Endothelial cell of umbilical vein (primary cell): ENCODE measurements around the gene EFNA2. TPM values are rescaled to one million over a fixed set of nuclear protein-coding genes. Genes with fewer than 3 reads are reported as not detected.

ENCODE experiments used
- BruUV-seq: library from RNA; stranded (reverse); fragments of 400-500 nt; replicated peaks from 2 replicates; lab custom pipeline; 2021; lab: Mats Ljungman, UMichigan
- CTCF ChIA-PET: fragments of 300-600, 350-600 bp; sonication (Branson Sonifier 250); formaldehyde crosslinking; loops from one replicate; lab custom pipeline; 2021; ENCODE audit warnings: antibody characterized with exemption, inconsistent platforms; lab: Charles Lee
- POLR2A ChIA-PET: fragments of 300-600, 350-600 bp; sonication (Branson Sonifier 250); formaldehyde crosslinking; loops from one replicate; lab custom pipeline; 2021; ENCODE audit warnings: antibody characterized with exemption, inconsistent platforms; lab: Charles Lee
- DNase-seq: peaks from one replicate; pipeline ENCODE4 v3.0.0-alpha.2; 2011; ENCODE audit warnings: low read depth, low spot score
- FAIRE-seq: peaks from 2 replicates; lab custom pipeline; 2011; peaks lifted over from hg19 to GRCh38; lab: Jason Lieb, UNC
- H2AFZ ChIP-seq: 2 replicates; pipeline ENCODE4 v1.6.0; 2012; ENCODE audit warnings: low read depth, low read length, control low read depth, inconsistent platforms
- H3K27ac ChIP-seq: 2 replicates; pipeline ENCODE4 v1.5.1; 2011; ENCODE audit warnings: low read depth, mild to moderate bottlenecking, control low read depth, low read length, moderate library complexity; ENCODE audit not compliant: insufficient read depth
- H3K27me3 ChIP-seq, 2 experiments: 2 replicates each; pipeline versions ENCODE4 v1.6.0 to v1.6.1; 2011; ENCODE audit warnings: low read length in 2 of 2, mixed read lengths in 1 of 2; ENCODE audit not compliant: control insufficient read depth in 2 of 2, insufficient read depth in 2 of 2
- H3K36me3 ChIP-seq, 2 experiments: 2 replicates in 1 of 2; 3 replicates in 1 of 2; pipeline ENCODE4 v1.5.1; 2011; ENCODE audit warnings: low read length in 2 of 2, mild to moderate bottlenecking in 1 of 2, moderate library complexity in 1 of 2; ENCODE audit not compliant: control insufficient read depth in 2 of 2, insufficient read depth in 2 of 2; ENCODE audit errors: extremely low read depth in 1 of 2
- H3K4me1 ChIP-seq: 3 replicates; pipeline ENCODE4 v1.5.1; 2011; ENCODE audit warnings: mild to moderate bottlenecking, low read length; ENCODE audit not compliant: control insufficient read depth, insufficient read depth; ENCODE audit errors: extremely low read depth
- H3K4me2 ChIP-seq: 2 replicates; pipeline ENCODE4 v1.6.1; 2011; ENCODE audit warnings: low read length, control low read depth, mixed read lengths; ENCODE audit not compliant: insufficient read depth
- H3K4me3 ChIP-seq, 3 experiments: fragments of 200-600 bp in 1 of 3; sonication (generic), shearing (Covaris generic) in 1 of 3; replicated peaks in 1 of 3; 2 replicates each; pipeline ENCODE4 v1.5.1; 2011 to 2016; ENCODE audit warnings: control low read depth in 3 of 3, low read length in 3 of 3, mild to moderate bottlenecking in 2 of 3, inconsistent platforms in 1 of 3, low read depth in 1 of 3, moderate library complexity in 1 of 3; ENCODE audit not compliant: insufficient read depth in 1 of 3
- H3K79me2 ChIP-seq: 2 replicates; pipeline ENCODE4 v1.6.0; 2012; ENCODE audit warnings: low read length, inconsistent platforms; ENCODE audit not compliant: control insufficient read depth, insufficient read depth
- H3K9ac ChIP-seq: replicated peaks from 2 replicates; pipeline ENCODE3; 2011; ENCODE audit warnings: low read length, control low read depth; ENCODE audit not compliant: insufficient read depth; ENCODE audit errors: extremely low read depth
- H3K9me1 ChIP-seq: replicated peaks from 3 replicates; pipeline ENCODE4 v1.6.0; 2011; ENCODE audit warnings: mild to moderate bottlenecking, low read length; ENCODE audit not compliant: control insufficient read depth, insufficient read depth; ENCODE audit errors: extremely low read depth
- H3K9me3 ChIP-seq: replicated peaks from 2 replicates; pipeline ENCODE4 v1.5.1; 2012; ENCODE audit warnings: low read length, inconsistent platforms; ENCODE audit not compliant: control insufficient read depth, insufficient read depth
- H4K20me1 ChIP-seq: replicated peaks from 2 replicates; pipeline ENCODE3; 2011; ENCODE audit warnings: mild to moderate bottlenecking, low read length; ENCODE audit not compliant: control insufficient read depth, insufficient read depth; ENCODE audit errors: extremely low read depth
- EZH2 ChIP-seq: IDR thresholded peaks from 2 replicates; pipeline ENCODE4 v1.6.1; 2012; ENCODE audit warnings: borderline replicate concordance, low read depth, mild to moderate bottlenecking, moderate library complexity, low read length, inconsistent platforms; ENCODE audit not compliant: severe bottlenecking
- FOS ChIP-seq: IDR thresholded peaks from 2 replicates; pipeline ENCODE4 v1.6.1; 2011; ENCODE audit warnings: mild to moderate bottlenecking, low read length, moderate library complexity, borderline replicate concordance; ENCODE audit not compliant: insufficient read depth
- GATA2 ChIP-seq: IDR thresholded peaks from 2 replicates; pipeline ENCODE4 v1.7.0; 2011; ENCODE audit warnings: low read depth, mild to moderate bottlenecking, moderate library complexity, mixed read lengths, low read length; ENCODE audit not compliant: insufficient read length, insufficient read depth
- JUN ChIP-seq: IDR thresholded peaks from 2 replicates; pipeline ENCODE4 v1.6.1; 2011; ENCODE audit warnings: borderline replicate concordance, low read depth; ENCODE audit not compliant: insufficient read length, insufficient read depth
- MYC ChIP-seq: IDR thresholded peaks from one replicate; pipeline ENCODE4 v1.6.1; 2011; ENCODE audit warnings: mild to moderate bottlenecking, low read depth, low read length
- POLR2A ChIP-seq: IDR thresholded peaks from 2 replicates; pipeline ENCODE4 v1.6.1; 2012; ENCODE audit warnings: low read depth, mild to moderate bottlenecking, control low read depth, low read length
- POLR2AphosphoS5 ChIP-seq: IDR thresholded peaks from 2 replicates; pipeline ENCODE4 v1.6.1; 2012; ENCODE audit warnings: low read depth, mild to moderate bottlenecking, control low read depth, low read length, moderate library complexity; ENCODE audit not compliant: insufficient read depth
- dilution Hi-C: fragments of 300-500 bp; cut with MboI; formaldehyde crosslinking; loops from one replicate; pipeline ENCODE4 v1.15.0; 2019; ENCODE audit warnings: low sequenced_read_pairs; ENCODE audit not compliant: extremely low pct_ligation_motif_present
- intact Hi-C: fragments of 100-400 bp; cut with micrococcal nuclease; formaldehyde crosslinking; loops from one replicate; pipeline ENCODE4 v1.10.0; 2022
- polyA plus RNA-seq, 4 experiments: library from polyadenylated mRNA; depleted of rRNA in 3 of 4; stranded (reverse) in 3 of 4; unstranded in 1 of 4; fragments of >200 nt; gene quantifications; 2 replicates each; pipeline versions ENCODE4 v1.2.1 to v1.2.3, GENCODE V29; 2011 to 2012; ENCODE audit warnings: missing spikeins in 1 of 4
- total RNA-seq: library from RNA; stranded (reverse); gene quantifications from 2 replicates; pipeline ENCODE4 v1.2.3, GENCODE V29; 2021
- TF ChIP-seq, protein P1 (sequence below), 2 donors: IDR thresholded peaks; 1 replicate in 1 of 2; 2 replicates in 1 of 2; pipeline ENCODE4 v1.5.1; 2011; ENCODE audit warnings: low read length in 2 of 2, mild to moderate bottlenecking in 2 of 2, moderate library complexity in 2 of 2, control low read depth in 1 of 2, inconsistent platforms in 1 of 2, low read depth in 1 of 2; ENCODE audit not compliant: insufficient read depth in 1 of 2; ENCODE audit errors: extremely low read depth in 1 of 2
- TF ChIP-seq, protein P2 (sequence below): IDR thresholded peaks from 2 replicates; pipeline ENCODE4 v1.6.1; 2011; ENCODE audit not compliant: insufficient read depth, insufficient read length

Gene EFNA2
- total and polyA plus RNA-seq, 2 donors (not counting 3 experiments of a cell fraction or from before 2014, with no cell fraction given) = 0.52 to 1.1 TPM

GRCh38 chr19:1278713-1279660 lies 6.7 kb upstream of the EFNA2 start:
- Histone ChIP-seq H2AFZ (no peak overlapping the region), H3K9me1 (no peaks in the 10 kb centered on the region), H3K4me3 (no peak overlapping the region), H3K79me2 (peaks cover 7% of the 10 kb centered on the region), H3K9ac (no peak overlapping the region), H3K27me3 (peaks cover 0 to under 1% of the 10 kb centered on the region in 2 experiments), H3K4me1 (peaks cover 18% of the 10 kb centered on the region), H4K20me1 (no peaks in the 10 kb centered on the region), H3K9me3 (no peaks in the 10 kb centered on the region), H3K36me3 (peaks cover 4 to 12% of the 10 kb centered on the region in 2 experiments), H3K27ac (no peak overlapping the region), H3K4me2 (no peak overlapping the region)
- no TSS peak for BruUV-seq
- dilution Hi-C loops = no loop called here
- TF ChIP-seq EZH2 (no peak), GATA2 (no peak), MYC (no peak), POLR2A (no peak), POLR2AphosphoS5 (no peak), JUN (no peak), FOS (no peak)
- TF ChIP-seq, protein P1, sequence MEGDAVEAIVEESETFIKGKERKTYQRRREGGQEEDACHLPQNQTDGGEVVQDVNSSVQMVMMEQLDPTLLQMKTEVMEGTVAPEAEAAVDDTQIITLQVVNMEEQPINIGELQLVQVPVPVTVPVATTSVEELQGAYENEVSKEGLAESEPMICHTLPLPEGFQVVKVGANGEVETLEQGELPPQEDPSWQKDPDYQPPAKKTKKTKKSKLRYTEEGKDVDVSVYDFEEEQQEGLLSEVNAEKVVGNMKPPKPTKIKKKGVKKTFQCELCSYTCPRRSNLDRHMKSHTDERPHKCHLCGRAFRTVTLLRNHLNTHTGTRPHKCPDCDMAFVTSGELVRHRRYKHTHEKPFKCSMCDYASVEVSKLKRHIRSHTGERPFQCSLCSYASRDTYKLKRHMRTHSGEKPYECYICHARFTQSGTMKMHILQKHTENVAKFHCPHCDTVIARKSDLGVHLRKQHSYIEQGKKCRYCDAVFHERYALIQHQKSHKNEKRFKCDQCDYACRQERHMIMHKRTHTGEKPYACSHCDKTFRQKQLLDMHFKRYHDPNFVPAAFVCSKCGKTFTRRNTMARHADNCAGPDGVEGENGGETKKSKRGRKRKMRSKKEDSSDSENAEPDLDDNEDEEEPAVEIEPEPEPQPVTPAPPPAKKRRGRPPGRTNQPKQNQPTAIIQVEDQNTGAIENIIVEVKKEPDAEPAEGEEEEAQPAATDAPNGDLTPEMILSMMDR (IDR thresholded peaks at IDR 0.05; ENCODE audit: extremely low read depth in 1 of 2, insufficient read depth in 1 of 2, low read depth in 1 of 2, low read length in 2 of 2) = no peak
- TF ChIP-seq, protein P2, sequence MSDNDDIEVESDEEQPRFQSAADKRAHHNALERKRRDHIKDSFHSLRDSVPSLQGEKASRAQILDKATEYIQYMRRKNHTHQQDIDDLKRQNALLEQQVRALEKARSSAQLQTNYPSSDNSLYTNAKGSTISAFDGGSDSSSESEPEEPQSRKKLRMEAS = no peak
- POLR2A ChIA-PET = interaction anchor here (1.5 kb wide), 1 partner anchor 10 kb away, joined by 8 read pairs; the partner anchor contains the start of gene CIRBP
- CTCF ChIA-PET = interaction anchor here (0.6 to 1.9 kb wide), 21 partner anchors 10 to 267 kb away, joined by 3 to 14 read pairs (median 4); partner anchors contain the start of gene CIRBP
- no peak for FAIRE-seq
- no peak for DNase-seq
- intact Hi-C loops = loop anchor here (1.0 to 2.0 kb wide), 5 partner anchors 75 to 159 kb away; partner anchors contain the start of genes DAZAP1, NDUFS7 and RPS15
